MM.1S (cell line): ENCODE data around the gene IL1F10.

Experiments
- EZH2 ChIP-seq: fragments of 300-600 bp; sonication (generic); optimal IDR thresholded peaks from 2 replicates; pipeline ENCODE3; 2017; ENCODE audit warnings: low read depth, mild to moderate bottlenecking, antibody characterized with exemption, low read length, mixed read lengths
- TF ChIP-seq, protein P1 (sequence below): fragments of 300-600 bp; sonication (generic); IDR thresholded peaks from 2 replicates; pipeline ENCODE4 v1.5.1; 2016; ENCODE audit warnings: antibody characterized with exemption, low read length, mixed read lengths

DNA sequence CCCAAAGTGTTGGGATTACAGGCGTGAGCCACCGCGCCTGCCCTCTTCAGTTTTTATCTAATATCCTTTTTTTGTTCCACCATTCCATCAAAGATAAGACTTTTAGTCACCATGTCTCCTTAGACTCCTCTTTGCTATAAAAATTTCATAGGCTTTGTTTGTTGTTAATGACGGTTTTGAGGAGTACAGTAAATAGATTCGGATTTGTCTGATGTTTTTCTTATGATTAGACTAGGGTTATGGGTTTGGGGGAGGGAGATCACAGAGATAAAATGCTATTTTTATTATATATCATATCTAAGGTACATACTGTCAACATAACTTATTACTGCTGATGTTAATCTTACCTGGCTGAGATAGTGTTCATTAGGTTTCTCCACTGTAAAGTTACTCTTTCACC is 21.3 kb upstream of the IL1F10 start:
- TF ChIP-seq, protein P1, sequence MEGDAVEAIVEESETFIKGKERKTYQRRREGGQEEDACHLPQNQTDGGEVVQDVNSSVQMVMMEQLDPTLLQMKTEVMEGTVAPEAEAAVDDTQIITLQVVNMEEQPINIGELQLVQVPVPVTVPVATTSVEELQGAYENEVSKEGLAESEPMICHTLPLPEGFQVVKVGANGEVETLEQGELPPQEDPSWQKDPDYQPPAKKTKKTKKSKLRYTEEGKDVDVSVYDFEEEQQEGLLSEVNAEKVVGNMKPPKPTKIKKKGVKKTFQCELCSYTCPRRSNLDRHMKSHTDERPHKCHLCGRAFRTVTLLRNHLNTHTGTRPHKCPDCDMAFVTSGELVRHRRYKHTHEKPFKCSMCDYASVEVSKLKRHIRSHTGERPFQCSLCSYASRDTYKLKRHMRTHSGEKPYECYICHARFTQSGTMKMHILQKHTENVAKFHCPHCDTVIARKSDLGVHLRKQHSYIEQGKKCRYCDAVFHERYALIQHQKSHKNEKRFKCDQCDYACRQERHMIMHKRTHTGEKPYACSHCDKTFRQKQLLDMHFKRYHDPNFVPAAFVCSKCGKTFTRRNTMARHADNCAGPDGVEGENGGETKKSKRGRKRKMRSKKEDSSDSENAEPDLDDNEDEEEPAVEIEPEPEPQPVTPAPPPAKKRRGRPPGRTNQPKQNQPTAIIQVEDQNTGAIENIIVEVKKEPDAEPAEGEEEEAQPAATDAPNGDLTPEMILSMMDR, result no peak
- TF ChIP-seq EZH2, result no peak
